Posterior cingulate gyrus (tissue), 11 donors: ENCODE data around the gene ABCC12.
A peak's percentile ranks its signal among the peaks of the same experiment; 100 is the strongest.
"Not testable (repeated sequence)": the region's sequence is repeated elsewhere in the genome, so short reads cannot be mapped to it uniquely, and the experiment has no call there.

Experiments used
- DNase-seq, 10 donors: peaks; one replicate each; pipeline versions ENCODE4 v3.0.0 to v3.0.0-alpha.2; 2020 to 2021; ENCODE audit warnings: mixed read lengths in 3 of 10
- intact Hi-C: fragments of 100-400 bp; cut with DNase I; formaldehyde crosslinking; loops from one replicate; pipeline ENCODE4 v1.15.1; 2023

ABCC12 gene

GRCh38 chr16:48168075-48168474, 12.3 kb upstream of the ABCC12 start:
- intact Hi-C loops = loop anchor here (5.0 kb wide), 1 partner anchor 1221 kb away; no protein-coding TSS in a partner anchor
- no peak for DNase-seq

GRCh38 chr16:48166617-48167016, 10.8 kb upstream of the ABCC12 start:
- DNase-seq = not testable (repeated sequence)
- intact Hi-C loops = loop anchor here (5.0 kb wide), 1 partner anchor 1219 kb away; no protein-coding TSS in a partner anchor

- intact Hi-C loops = loop anchor here (2.0 to 5.0 kb wide), 2 partner anchors 1129 to 1219 kb away; no protein-coding TSS in a partner anchor
Observed at GRCh38 chr16:48165961-48166578, 10.3 kb upstream of the ABCC12 start.

GRCh38 chr16:48164907-48165715, 9.3 kb upstream of the ABCC12 start:
- DNase-seq = peak; percentile 65 to 96 (median 86)
- intact Hi-C loops = loop anchor here (2.0 to 5.0 kb wide), 2 partner anchors 1128 to 1218 kb away; no protein-coding TSS in a partner anchor

More at GRCh38 chr16:48165961-48166578, 10.3 kb upstream of the ABCC12 start:
- DNase-seq = no peak

DNA sequence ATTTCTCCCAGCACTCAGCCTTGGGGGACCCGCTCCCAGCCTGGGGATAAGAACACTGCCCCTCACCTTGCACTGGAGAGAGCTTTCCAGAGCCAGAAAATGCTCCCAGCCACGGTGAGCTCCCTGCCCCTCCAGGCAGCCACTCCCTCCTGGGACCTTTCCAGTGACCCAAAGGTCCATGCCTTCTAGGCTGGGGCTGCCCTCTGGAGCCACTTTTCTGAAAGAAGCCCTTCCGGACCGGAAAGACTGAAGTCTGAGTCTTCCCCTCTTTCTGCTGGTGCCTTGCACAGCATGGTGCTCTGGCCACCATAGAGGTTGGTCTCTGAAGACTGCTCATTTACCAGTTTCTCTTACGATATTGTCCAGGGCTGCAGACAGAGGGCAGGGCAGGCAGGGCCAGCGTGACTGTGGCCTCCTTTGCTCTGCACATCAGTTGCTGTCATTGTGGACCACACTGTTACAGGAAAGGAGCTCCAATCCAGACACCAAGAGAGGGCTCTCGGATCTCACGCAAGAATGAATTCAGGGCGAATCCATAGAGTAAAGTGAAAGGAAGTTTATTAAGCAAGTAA, 7.1 kb upstream of the ABCC12 start:
- no peak for DNase-seq
- intact Hi-C loops = no loop called here

GRCh38 chr16:48161906-48162305, 6.1 kb upstream of the ABCC12 start:
- intact Hi-C loops = no loop called here
- DNase-seq = no peak

GRCh38 chr16:48160575-48160974, 4.8 kb upstream of the ABCC12 start:
- DNase-seq = no peak
- intact Hi-C loops = no loop called here

- no peak for DNase-seq
- intact Hi-C loops = no loop called here
Observed at GRCh38 chr16:48158296-48158695, 2.5 kb upstream of the ABCC12 start.

- no peak for DNase-seq
- intact Hi-C loops = loop anchor here (2.0 kb wide), 1 partner anchor 1015 kb away; the partner anchor contains the start of gene NETO2
Observed at GRCh38 chr16:48157794-48158193, 2.0 kb upstream of the ABCC12 start.

DNA sequence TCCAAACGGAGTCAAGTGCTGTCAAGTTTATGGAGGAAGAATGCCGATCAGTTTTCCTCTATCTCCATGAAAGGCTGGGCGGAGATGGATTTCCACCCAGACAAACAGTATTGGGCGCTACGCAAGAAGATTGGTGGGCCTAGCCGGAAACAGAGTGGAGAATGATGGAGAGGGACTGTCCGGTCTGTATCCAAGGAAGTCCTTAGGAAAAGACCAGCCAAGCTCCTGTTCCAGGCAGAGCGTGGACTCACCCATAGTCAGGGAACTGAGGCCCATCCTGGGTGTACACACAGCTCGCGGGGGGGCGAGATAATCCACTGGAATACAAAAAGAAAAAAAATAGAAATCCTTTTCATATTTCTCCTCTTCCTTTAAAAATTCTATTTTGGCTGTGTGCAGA, 1.5 kb upstream of the ABCC12 start:
- DNase-seq = no peak
- intact Hi-C loops = loop anchor here (2.0 kb wide), 1 partner anchor 1015 kb away; the partner anchor contains the start of gene NETO2

DNA sequence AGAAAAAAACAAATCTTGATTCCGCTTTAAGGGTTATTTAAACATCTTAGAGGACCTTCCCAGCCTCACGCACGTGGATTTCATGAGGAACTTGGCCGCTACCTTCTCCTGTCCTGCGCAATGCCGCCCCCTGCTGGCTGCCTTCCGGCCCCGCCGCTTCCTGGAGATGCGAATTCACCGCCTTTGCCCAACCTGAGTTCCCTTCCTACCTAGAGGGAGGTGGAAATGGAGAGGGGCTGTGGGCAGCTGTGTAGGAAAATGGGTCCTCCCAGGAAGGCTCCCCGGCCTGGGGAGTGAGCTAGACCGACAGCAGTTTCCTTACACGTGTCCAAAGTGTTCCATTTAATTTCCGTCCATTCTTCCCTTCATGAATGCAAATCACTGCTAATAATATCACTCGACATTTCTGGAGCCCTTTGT, 1.0 kb upstream of the ABCC12 start:
- intact Hi-C loops = loop anchor here (2.0 kb wide), 1 partner anchor 1014 kb away; the partner anchor contains the start of gene NETO2
- peak; percentile 76 to 98 (median 89) for DNase-seq

DNA sequence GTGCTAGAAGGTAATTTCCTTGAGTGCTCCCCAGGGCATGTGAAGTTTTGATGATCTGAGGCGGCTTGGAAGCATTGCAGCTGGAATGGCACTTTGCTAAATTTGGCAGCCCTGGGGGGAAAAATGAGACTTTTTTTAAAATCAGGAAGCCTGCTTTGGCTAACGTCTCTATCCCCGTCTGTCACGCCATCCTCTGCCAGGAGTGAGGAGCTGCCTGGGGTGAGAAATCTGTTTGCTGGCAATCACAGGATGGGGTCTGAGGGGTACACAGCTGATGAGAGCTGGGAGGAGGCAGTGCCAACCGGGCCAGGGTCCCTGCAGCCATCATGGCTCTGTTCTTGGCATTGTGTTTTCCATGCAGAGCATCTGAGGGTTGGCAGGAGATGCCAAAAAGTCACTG, 2.0 kb downstream of the ABCC12 start:
- DNase-seq = peak in 1 of 10 donors; percentile 79
- intact Hi-C loops = no loop called here

GRCh38 chr16:48152226-48152625, 3.6 kb downstream of the ABCC12 start:
- DNase-seq = peak in 1 of 10 donors; percentile 52
- intact Hi-C loops = no loop called here

DNA sequence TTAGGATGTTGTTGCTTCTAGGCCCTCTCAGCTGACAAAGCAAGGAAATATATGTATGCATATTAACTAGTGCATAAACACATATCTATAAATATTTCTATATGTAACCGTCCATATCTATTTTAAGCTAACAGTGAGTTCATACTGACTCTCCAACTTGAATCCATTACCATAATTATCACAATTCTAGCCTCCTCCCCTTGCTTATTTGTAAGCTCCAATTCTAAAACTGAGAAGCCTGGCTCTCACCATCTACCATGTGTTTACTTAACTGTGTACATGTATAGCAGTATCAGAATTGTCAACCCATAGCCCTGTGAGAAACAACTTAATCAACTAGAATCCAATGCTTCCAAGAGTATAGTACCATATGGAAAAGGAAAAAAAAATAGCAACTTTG, 5.1 kb downstream of the ABCC12 start:
- no peak for DNase-seq
- intact Hi-C loops = no loop called here

DNA sequence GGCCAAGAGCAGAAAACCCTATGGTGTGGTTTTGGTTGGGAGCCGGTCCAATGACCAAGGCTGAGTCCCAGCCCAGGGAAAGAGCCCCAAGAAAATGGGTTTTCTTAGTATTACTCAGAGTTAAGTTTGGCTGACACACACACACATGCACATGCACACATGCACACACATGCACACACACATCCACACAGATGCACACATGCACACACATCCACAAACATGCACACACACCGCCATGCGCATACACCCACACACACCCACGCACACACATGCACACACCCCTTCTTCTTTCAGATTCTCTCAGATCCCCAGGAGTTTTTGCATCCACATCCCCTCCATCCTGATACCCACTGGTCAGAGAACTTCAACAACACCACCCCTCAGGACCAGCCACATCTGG, 9.1 kb downstream of the ABCC12 start:
- no peak for DNase-seq
- intact Hi-C loops = no loop called here

DNA sequence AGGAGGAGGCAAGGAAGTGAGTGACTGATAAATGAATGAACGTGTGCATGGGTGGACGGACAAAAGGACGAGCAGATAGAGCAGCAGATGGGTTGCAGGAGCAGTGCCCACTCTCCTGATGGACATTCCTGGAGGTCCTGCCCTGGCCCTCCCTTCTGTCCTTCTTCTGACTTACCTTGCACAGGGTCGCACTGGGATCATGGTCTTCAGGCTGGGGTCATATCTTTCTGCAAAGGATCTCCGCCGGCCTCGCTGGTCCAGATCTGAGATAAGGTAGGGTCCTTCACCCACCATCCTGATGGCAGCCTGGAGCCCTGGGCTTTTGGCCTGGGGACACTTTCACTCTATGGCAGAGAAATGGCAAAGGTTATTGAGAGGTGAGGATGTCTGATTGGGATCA, 9.7 kb downstream of the ABCC12 start:
- intact Hi-C loops = no loop called here
- peak in 1 of 10 donors; percentile 69 for DNase-seq

GRCh38 chr16:48143812-48144368, 11.9 kb downstream of the ABCC12 start:
- intact Hi-C loops = no loop called here
- peak in 1 of 10 donors; percentile 83 for DNase-seq

GRCh38 chr16:48140821-48141220, 15.0 kb downstream of the ABCC12 start:
- DNase-seq = no peak
- intact Hi-C loops = no loop called here

DNA sequence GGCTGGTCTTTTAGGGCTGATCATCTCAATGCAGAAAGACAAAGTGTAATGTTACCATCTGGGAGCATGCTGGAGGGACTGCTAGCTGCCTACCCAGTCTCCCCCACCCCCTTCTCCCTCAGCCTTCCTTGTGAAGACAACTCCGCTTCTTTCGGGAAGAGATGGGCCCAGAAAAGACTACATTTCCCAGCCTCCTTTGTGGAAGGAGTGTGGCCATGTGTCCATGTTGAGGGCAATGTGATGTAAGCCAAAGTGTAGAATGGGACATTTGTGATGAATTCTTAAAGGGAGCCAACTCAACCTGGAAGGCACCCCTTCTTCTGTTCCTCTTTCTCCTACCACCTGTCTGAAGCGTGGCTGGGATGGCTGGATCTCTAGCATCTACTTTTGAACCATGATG, 16.3 kb downstream of the ABCC12 start:
- intact Hi-C loops = no loop called here
- DNase-seq = no peak

DNA sequence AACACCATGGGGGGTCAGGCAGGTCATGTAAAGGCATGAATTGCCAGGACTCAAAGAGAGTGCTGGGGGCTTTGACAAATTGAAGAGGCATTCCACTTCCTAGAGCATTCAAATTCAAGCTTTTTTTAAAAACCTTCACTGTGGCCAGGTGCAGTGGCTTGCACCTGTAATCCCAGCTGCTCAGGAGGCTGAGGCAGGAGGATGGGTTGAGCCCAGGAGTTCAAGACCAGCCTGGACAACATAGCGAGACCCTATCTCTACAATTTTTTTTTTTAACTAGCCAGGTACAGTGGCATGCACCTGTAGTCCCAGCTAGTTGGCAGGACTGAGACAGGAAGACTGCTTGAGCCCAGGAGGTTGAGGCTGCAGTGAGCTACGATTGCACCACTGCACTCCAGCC, 17.2 kb downstream of the ABCC12 start:
- DNase-seq = peak in 1 of 10 donors; percentile 12
- intact Hi-C loops = no loop called here

DNA sequence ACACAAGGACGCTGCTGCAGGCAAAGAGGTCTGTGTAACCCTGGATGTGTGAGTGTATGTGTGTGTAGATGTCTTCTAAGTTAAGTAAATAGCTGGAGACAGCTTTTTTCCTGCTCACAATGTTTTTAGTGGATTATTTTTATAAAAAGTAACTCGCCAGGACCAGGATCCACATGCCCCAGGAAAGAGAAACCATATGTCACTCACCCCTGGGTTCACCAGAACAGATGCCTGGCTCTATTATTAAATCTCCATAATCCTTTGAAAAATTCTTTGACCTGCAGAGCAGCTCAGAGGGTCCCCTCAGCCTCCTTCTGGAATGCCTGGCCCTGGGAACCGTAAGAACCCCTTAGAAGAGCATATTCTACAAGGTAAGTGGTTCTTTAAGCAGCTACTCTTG, 18.0 kb downstream of the ABCC12 start:
- no peak for DNase-seq
- intact Hi-C loops = no loop called here
